Stimulated activated CD4-positive, alpha-beta T cell treated with anti-CD3 and anti-CD28 coated beads, Interleukin-12 subunit alpha, Interleukin-12 subunit beta, amount 100 ng/mL, for 48 hours (primary cell): ENCODE measurements around the gene TTC9.

Experiments
- DNase-seq, 3 donors: peaks; one replicate each; pipeline ENCODE4 v3.0.0-alpha.2; 2020; ENCODE audit warnings: low read depth in 2 of 3, low spot score in 1 of 3

TTC9 gene

GRCh38 chr14:70711451-70711850 is 69.7 kb downstream of the TTC9 start:
- no peak for DNase-seq

GRCh38 chr14:70713096-70713495 is 71.4 kb downstream of the TTC9 start:
- DNase-seq: no peak

GRCh38 chr14:70713511-70713916 is 71.8 kb downstream of the TTC9 start:
- DNase-seq: no peak

GRCh38 chr14:70714055-70714550 is 72.4 kb downstream of the TTC9 start:
- peak in 1 of 3 donors; percentile 61 for DNase-seq

GRCh38 chr14:70716483-70716882 is 74.8 kb downstream of the TTC9 start:
- DNase-seq: no peak

- DNase-seq: no peak
These were observed 75.2 kb downstream of the TTC9 start for GRCh38 chr14:70716958-70717357.

- DNase-seq: no peak
These were observed 76.8 kb downstream of the TTC9 start for GRCh38 chr14:70718383-70719118.

GRCh38 chr14:70721542-70721941 is 79.8 kb downstream of the TTC9 start:
- DNase-seq: no peak

- DNase-seq: no peak
These were observed 80.7 kb downstream of the TTC9 start for GRCh38 chr14:70722418-70722817.

- no peak for DNase-seq
These were observed 81.6 kb downstream of the TTC9 start for GRCh38 chr14:70723276-70723675.

- no peak for DNase-seq
These were observed 82.4 kb downstream of the TTC9 start for GRCh38 chr14:70724110-70724509.

GRCh38 chr14:70724944-70725343 is 83.2 kb downstream of the TTC9 start:
- DNase-seq: no peak
